Keratinocyte (primary cell): ENCODE data around the gene CALCOCO1. TPM values are rescaled to one million over a fixed set of nuclear protein-coding genes. Genes with fewer than 3 reads are reported as not detected.

Experiments used
- DNase-seq: peaks from one replicate; pipeline ENCODE4 v3.0.0-alpha.2; 2011; ENCODE audit warnings: low read depth, missing footprints, low spot score
- FAIRE-seq: peaks from 2 replicates; lab custom pipeline; 2011; peaks lifted over from hg19 to GRCh38; lab: Jason Lieb, UNC
- H2AFZ ChIP-seq: 2 replicates; pipeline ENCODE4 v1.6.0; 2012; ENCODE audit warnings: low read length, control low read depth, inconsistent platforms; ENCODE audit not compliant: control insufficient read depth
- H3K27ac ChIP-seq: 2 replicates; pipeline ENCODE4 v1.5.1; 2011; ENCODE audit warnings: low read length; ENCODE audit not compliant: control insufficient read depth, insufficient read depth
- H3K27me3 ChIP-seq: 3 replicates; pipeline ENCODE4 v1.6.0; 2011; ENCODE audit warnings: low read length; ENCODE audit not compliant: control insufficient read depth, insufficient read depth; ENCODE audit errors: extremely low read depth
- H3K36me3 ChIP-seq, 2 experiments: 2 replicates in 1 of 2; 3 replicates in 1 of 2; pipeline ENCODE4 v1.5.1; 2011; ENCODE audit warnings: low read length in 2 of 2, mild to moderate bottlenecking in 1 of 2; ENCODE audit not compliant: control insufficient read depth in 2 of 2, insufficient read depth in 2 of 2; ENCODE audit errors: extremely low read depth in 1 of 2
- H3K4me1 ChIP-seq: 3 replicates; pipeline ENCODE4 v1.5.1; 2011; ENCODE audit warnings: low read length; ENCODE audit not compliant: control insufficient read depth, insufficient read depth; ENCODE audit errors: extremely low read depth
- H3K4me2 ChIP-seq: 3 replicates; pipeline ENCODE4 v1.6.0; 2011; ENCODE audit warnings: low read depth, low read length; ENCODE audit not compliant: control insufficient read depth, insufficient read depth; ENCODE audit errors: extremely low read depth
- H3K4me3 ChIP-seq, 3 experiments: fragments of 200-600 bp in 1 of 3; sonication (generic) in 1 of 3; 2 replicates in 2 of 3; 3 replicates in 1 of 3; pipeline ENCODE4 v1.5.1; 2011 to 2016; ENCODE audit warnings: low read length in 3 of 3, mild to moderate bottlenecking in 3 of 3, control low read depth in 2 of 3, inconsistent platforms in 1 of 3, low read depth in 1 of 3, mixed read lengths in 1 of 3, mixed run types in 1 of 3, moderate library complexity in 1 of 3; ENCODE audit not compliant: control insufficient read depth in 2 of 3, insufficient read depth in 2 of 3; ENCODE audit errors: extremely low read depth in 1 of 3
- H3K79me2 ChIP-seq: 2 replicates; pipeline ENCODE4 v1.6.0; 2012; ENCODE audit warnings: low read length; ENCODE audit not compliant: control insufficient read depth, insufficient read depth
- H3K9ac ChIP-seq: 3 replicates; pipeline ENCODE4 v1.6.0; 2011; ENCODE audit warnings: low read length; ENCODE audit not compliant: control insufficient read depth, insufficient read depth; ENCODE audit errors: extremely low read depth
- H3K9me1 ChIP-seq: 3 replicates; pipeline ENCODE4 v1.6.0; 2011; ENCODE audit warnings: low read length; ENCODE audit not compliant: control insufficient read depth, insufficient read depth; ENCODE audit errors: extremely low read depth
- H3K9me3 ChIP-seq: 2 replicates; pipeline ENCODE4 v1.5.1; 2012; ENCODE audit warnings: low read depth, low read length; ENCODE audit not compliant: control insufficient read depth
- H4K20me1 ChIP-seq: 3 replicates; pipeline ENCODE4 v1.6.0; 2011; ENCODE audit warnings: low read length; ENCODE audit not compliant: control insufficient read depth, insufficient read depth; ENCODE audit errors: extremely low read depth
- CTCF ChIP-seq, 3 experiments: IDR thresholded peaks in 1 of 3; conservative IDR thresholded peaks in 1 of 3; optimal IDR thresholded peaks in 1 of 3; 2 replicates in 2 of 3; 3 replicates in 1 of 3; pipeline versions ENCODE3 to v1.5.1; 2011; ENCODE audit warnings: low read length in 3 of 3, mild to moderate bottlenecking in 3 of 3, moderate library complexity in 2 of 3, control low read depth in 1 of 3, inconsistent platforms in 1 of 3; ENCODE audit not compliant: insufficient read depth in 2 of 3; ENCODE audit errors: extremely low read depth in 1 of 3
- EZH2 ChIP-seq: IDR thresholded peaks from one replicate; pipeline ENCODE4 v1.6.1; 2012; ENCODE audit warnings: inconsistent platforms, mild to moderate bottlenecking, low read length, moderate library complexity
- dilution Hi-C: fragments of 300-500 bp; cut with MboI; formaldehyde crosslinking; loops from one replicate; pipeline ENCODE4 v1.7.0; 2020; ENCODE audit warnings: low sequenced_read_pairs; ENCODE audit not compliant: extremely low pct_ligation_motif_present
- polyA plus RNA-seq, 5 experiments: library from polyadenylated mRNA; depleted of rRNA in 3 of 5; stranded (reverse) in 3 of 5; stranded (forward) in 1 of 5; unstranded in 1 of 5; fragments of >200 nt; gene quantifications; 1 replicate in 1 of 5; 2 replicates in 3 of 5; 3 replicates in 1 of 5; pipeline versions ENCODE4 v1.2.1 to v1.2.3, GENCODE V29; 2011 to 2012; ENCODE audit warnings: missing spikeins in 2 of 5, low read depth in 1 of 5, low replicate concordance in 1 of 5

Gene CALCOCO1
- polyA plus RNA-seq, 1 donor (not counting 4 experiments of a cell fraction or from before 2014, with no cell fraction given), result 67.3 TPM

GRCh38 chr12:53674977-53675700, 52.1 kb downstream of the CALCOCO1 start:
- Histone ChIP-seq H2AFZ (peak overlapping the region; percentile 98), H3K9ac (peak overlapping the region; percentile 93), H3K4me2 (peak overlapping the region; percentile 83), H3K4me1 (peaks cover 30% of the 10 kb centered on the region), H3K27me3 (no peaks in the 10 kb centered on the region), H3K9me3 (no peaks in the 10 kb centered on the region), H3K27ac (peak overlapping the region; percentile 93), H4K20me1 (no peaks in the 10 kb centered on the region), H3K9me1 (no peaks in the 10 kb centered on the region), H3K79me2 (peaks cover 8% of the 10 kb centered on the region), H3K4me3 (peak overlapping the region; percentile 51 to 96 (median 80)), H3K36me3 (peaks cover 3 to 6% of the 10 kb centered on the region in 2 experiments)
- dilution Hi-C loops, result no loop called here
- no peak for TF ChIP-seq EZH2
- TF ChIP-seq CTCF (optimal IDR thresholded peaks at IDR 0.05 in 1 of 3, IDR thresholded peaks at IDR 0.05 in 1 of 3, conservative IDR thresholded peaks at IDR 0.05 in 1 of 3; ENCODE audit: extremely low read depth in 1 of 3, insufficient read depth in 2 of 3, low read length in 3 of 3), result no peak
- no peak for FAIRE-seq
- DNase-seq, result no peak

GRCh38 chr12:53670971-53671370, 56.3 kb downstream of the CALCOCO1 start:
- H3K27ac ChIP-seq, result no peak overlapping the region
- H3K27me3 ChIP-seq, result no peaks in the 10 kb centered on the region
- dilution Hi-C loops, result no loop called here
- H3K79me2 ChIP-seq, result peaks cover 8% of the 10 kb centered on the region
- no peak overlapping the region for H3K4me3 ChIP-seq
- H4K20me1 ChIP-seq, result no peaks in the 10 kb centered on the region
- H3K9me3 ChIP-seq, result no peaks in the 10 kb centered on the region
- TF ChIP-seq CTCF (optimal IDR thresholded peaks at IDR 0.05 in 1 of 3, IDR thresholded peaks at IDR 0.05 in 1 of 3, conservative IDR thresholded peaks at IDR 0.05 in 1 of 3; ENCODE audit: extremely low read depth in 1 of 3, insufficient read depth in 2 of 3, low read length in 3 of 3) (no peak), EZH2 (no peak)
- H3K9me1 ChIP-seq, result no peaks in the 10 kb centered on the region
- no peak overlapping the region for H3K4me2 ChIP-seq
- H3K9ac ChIP-seq, result no peak overlapping the region
- DNase-seq (no peak), FAIRE-seq (no peak)
- peaks cover 12 to 24% of the 10 kb centered on the region in 2 experiments for H3K36me3 ChIP-seq
- H2AFZ ChIP-seq, result no peak overlapping the region
- peaks cover 16% of the 10 kb centered on the region for H3K4me1 ChIP-seq
